NCI-H774 (cell line): Measurements from ENCODE around the gene CNTNAP2.
"Not testable (repeated sequence)": the region's sequence is repeated elsewhere in the genome, so short reads cannot be mapped to it uniquely, and the experiment has no call there.

Experiments
- DNase-seq: peaks from one replicate; lab custom pipeline; 2025; lab: John Stamatoyannopoulos, UW

CNTNAP2 gene

DNA sequence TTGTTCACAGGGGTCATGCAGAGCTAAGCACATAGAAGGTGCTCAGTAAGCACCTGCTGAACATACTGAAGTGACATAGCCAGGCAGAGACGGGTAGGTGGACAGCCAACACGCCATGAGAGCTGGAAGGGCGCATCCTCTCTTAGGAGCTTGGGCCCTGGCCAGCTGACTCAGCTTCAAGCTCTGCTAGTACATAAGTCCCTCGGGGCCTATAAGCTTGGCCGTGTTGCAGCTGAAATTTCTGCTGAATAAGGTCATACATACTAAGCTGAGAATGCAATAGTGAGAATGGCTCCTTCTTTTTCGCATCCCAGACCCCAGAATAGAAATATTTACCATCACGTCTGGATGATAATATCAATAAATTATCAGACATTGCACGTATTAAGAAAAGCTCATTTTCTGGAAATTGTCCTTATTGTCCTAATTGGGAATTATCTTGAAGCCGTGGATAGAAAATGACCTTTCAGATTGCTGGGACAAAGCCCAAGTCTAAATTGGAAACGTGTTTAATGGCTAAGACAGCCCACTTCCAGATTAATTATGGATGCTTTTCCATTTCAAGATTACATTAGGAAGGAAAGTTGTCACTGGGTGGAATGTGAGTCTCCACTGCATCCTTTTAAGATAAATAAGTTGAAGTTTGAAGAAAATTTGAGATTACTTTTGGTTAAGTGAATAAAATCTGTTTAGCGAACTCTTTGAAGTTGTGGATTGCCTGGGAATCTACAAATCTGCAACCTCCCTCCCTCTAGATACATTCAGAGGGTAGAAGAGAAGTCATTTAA lies 2186.9 kb downstream of the CNTNAP2 start:
- DNase-seq = no peak

GRCh38 chr7:148304083-148304335 lies 2187.4 kb downstream of the CNTNAP2 start:
- DNase-seq = no peak

- peak; percentile 48 for DNase-seq
These were observed 2187.9 kb downstream of the CNTNAP2 start for GRCh38 chr7:148304456-148304855.

DNA sequence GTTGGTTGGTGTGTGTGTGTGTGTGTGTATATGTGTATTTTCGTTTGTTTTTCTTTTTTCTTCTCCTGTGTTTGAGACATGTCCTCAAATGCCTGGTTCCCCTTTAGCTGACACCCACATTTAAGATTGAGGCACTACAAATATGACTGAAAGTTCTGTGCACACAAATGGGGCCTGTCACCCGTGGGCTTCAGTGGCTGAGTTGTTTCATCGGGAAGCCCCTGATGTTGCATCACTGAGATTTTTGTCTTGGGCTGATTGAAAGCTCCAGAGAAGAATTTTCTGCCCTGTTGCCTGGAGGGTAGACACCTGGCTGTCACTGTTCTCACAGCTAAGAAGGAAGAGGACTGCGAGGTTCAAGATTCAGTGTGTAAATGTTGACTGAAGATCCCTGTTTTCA lies 2190.2 kb downstream of the CNTNAP2 start:
- no peak for DNase-seq

GRCh38 chr7:148318102-148318811 lies 2201.7 kb downstream of the CNTNAP2 start:
- DNase-seq = no peak

DNA sequence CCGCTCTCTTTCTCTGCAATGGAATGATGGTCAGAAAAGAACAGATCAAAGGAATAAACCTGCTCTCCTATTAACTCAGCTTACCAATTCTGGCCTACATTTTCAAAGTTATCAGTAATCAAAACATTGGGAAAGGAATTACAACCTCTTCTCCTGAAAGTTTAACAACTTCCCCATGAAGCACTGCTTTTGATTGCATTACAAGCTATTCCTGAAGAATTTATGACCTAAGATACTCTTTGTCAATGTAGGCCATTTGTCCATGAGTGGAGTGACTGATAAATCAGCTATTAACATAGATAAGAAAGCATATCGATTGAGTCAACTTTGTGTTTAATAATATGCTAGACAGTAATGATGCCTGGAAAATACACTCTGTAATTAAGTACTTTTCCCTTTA lies 2202.2 kb downstream of the CNTNAP2 start:
- no peak for DNase-seq

- no peak for DNase-seq
These were observed 2202.8 kb downstream of the CNTNAP2 start for GRCh38 chr7:148319316-148319808.

DNA sequence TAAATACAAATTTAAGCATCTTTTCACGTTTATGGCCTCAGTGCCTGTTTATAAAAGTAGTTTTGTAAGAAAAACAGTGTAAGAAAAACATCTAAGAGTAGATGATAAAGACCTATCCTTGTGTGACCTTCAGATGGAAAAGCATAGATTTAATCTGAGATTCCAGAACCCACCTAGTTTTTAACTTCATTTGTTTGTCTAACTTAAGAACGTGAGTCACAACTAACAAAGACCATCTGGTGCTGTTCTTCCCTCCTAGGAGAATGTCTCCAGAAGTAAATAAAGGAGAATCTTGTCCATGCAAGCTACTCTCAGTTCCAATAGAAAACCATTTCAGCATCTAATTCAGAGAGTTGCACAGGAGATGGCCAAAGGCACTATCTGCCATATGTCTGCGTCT lies 2208.6 kb downstream of the CNTNAP2 start:
- no peak for DNase-seq

DNA sequence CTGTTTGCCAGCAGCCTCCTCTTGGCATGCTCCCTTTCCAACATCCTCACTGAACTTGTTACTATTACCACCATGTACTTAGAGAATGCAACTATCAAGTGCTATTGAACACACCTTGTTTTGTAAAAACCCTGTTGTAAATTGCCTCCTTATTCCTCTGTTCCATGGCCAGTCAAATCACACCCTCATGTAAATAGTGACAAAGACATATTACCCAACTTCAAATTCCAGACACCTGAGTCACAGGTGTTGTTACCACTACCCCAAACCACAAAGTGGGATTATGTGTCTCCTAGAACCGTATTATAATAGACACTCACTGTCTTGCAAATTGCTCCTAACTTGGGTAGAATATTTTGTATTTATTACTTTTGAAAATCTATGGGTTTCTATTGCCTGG lies 2210.8 kb downstream of the CNTNAP2 start:
- DNase-seq = no peak

- DNase-seq = no peak
These were observed 2212.3 kb downstream of the CNTNAP2 start for GRCh38 chr7:148328906-148329305.

DNA sequence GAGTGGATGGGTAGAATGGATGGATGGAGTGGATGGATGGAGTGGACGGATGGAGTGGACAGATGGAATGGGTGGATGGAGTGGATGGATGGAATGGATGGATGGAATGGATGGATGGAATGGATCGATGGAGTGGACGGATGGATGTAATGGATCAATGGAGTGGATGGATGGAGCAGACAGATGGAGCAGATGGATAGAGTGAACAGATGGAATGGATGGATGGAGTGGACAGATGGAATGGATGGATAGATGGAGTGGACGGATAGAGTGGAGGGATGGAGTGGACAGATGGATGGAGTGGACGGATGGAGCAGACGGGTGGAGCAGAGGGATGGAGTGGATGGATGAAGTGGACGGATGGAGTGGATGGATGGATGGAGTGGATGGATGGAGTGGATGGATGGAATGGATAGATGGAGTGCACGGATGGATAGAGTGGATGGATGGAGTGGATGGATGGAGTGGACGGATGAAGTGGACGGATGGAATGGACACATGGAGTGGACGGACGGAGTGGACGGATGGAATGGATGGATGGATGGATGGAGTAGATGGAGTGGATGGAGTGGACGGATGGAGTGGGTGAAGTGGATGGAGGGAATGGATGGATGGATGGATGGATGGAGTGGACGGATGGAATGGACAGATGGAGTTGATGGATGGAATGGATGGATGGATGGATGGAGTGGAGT lies 2213.7 kb downstream of the CNTNAP2 start:
- DNase-seq = no peak

- DNase-seq = no peak
These were observed 2214.2 kb downstream of the CNTNAP2 start for GRCh38 chr7:148330822-148331221.

DNA sequence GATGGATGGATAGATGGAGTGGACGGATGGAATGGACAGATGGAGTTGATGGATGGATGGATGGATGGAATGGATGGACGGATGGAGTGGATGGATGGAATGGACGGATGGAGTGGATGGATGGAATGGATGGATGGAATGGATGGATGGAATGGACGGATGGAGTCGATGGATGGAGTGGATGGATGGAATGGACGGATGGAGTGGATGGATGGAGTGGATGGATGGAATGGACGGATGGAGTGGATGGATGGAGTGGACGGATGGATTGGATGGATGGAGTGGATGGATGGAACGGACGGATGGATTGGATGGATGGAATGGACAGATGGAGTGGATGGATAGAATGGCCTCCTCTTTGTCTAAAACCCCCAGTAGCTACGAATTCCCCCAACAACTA lies 2214.9 kb downstream of the CNTNAP2 start:
- not testable (repeated sequence) for DNase-seq

GRCh38 chr7:148332191-148333186 lies 2215.9 kb downstream of the CNTNAP2 start:
- DNase-seq = no peak

DNA sequence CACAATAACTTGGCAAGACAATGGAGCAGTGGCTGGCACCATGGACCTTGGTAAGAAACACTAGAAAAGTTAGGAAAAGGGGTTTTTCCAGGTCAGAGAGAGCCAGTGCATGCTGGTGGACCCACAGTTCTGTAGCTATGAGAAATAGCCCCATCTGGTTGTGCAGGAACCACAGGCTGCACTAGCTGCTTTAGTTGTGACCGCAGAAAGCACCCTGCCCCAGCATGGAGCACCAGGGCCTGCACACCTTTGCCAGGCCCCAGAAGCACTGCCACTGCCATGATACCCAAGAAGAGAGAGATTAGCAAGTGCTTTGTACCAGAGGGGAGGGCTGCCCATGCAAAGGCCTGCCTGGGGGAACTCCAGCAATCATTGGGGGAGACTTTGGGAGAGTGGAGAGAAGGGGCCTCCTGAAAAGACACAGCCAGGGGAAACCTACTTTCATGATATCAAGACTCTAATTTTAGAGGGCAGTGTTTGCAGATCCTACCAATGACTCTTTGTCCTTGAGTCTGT lies 2217.9 kb downstream of the CNTNAP2 start:
- no peak for DNase-seq

DNA sequence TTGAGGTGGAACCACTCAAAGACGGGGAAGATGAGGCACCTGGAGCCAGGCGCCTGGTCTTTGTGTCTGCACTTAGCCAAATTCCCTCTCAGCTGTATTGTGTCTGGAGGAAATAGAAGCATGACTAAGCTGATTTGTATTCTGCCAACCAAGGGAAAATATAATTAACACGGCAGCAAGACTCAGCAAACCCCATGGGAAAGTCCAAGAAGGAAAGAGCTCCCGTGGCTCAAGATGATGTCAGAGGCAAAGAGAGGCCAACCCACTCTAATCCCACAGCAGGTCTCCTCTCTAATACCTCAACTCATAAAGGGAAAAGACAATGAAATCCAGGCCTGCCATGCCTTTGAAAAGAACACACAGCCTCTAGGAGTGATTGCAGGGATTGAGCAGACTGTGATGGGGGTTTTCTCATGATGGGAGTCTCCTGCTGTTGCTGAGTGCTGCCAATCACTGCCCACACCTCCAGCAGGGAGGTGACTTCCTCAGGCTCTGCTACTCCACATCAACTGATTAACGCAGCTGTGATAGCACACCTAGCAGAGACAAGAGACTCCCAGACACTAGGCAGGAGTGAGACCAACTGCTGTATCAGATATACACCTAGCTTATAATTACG lies 2218.5 kb downstream of the CNTNAP2 start:
- peak; percentile 29 for DNase-seq

DNA sequence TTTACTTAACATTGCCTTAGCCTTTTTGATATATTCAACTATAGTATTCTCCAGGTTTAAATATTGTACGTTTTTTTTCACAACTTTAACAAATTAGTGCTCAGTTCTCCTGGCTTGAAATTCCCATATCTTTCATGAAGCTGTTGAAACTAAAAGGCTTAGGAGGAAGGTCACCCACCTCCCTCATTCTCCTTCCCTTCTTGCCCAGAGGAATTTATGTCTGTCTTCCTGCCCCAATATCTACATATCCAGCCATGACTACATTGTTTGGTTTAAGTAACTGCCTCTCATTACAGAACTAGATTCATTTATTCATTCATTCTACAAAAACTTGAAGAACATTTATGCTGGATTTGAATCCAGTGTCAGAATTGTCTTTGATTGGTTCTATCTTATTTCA lies 2219.2 kb downstream of the CNTNAP2 start:
- DNase-seq = no peak

- DNase-seq = no peak
These were observed 2219.8 kb downstream of the CNTNAP2 start for GRCh38 chr7:148336411-148336810.

- no peak for DNase-seq
These were observed 2220.8 kb downstream of the CNTNAP2 start for GRCh38 chr7:148337246-148337965.

GRCh38 chr7:148337995-148338747 lies 2221.6 kb downstream of the CNTNAP2 start:
- DNase-seq = no peak
